ENCODE measurements around the gene CMTM1. TPM values are rescaled to one million over a fixed set of nuclear protein-coding genes. Genes with fewer than 3 reads are reported as not detected.
"Not testable (repeated sequence)": the region's sequence is repeated elsewhere in the genome, so short reads cannot be mapped to it uniquely, and the experiment has no call there.

The CMTM1 gene
- total RNA-seq, 1 donor from 2014 or later: 5.0 TPM

GRCh38 chr16:66608241-66609138, 42.3 kb downstream of the CMTM1 start:
- TF ChIP-seq CTCF (conservative IDR thresholded peaks at IDR 0.05; ENCODE audit: low read depth, low read length): peak; percentile 94
- no peak overlapping the region for H3K4me3 ChIP-seq (ENCODE audit: low read depth, low read length)
- DNase-seq (ENCODE audit: low read depth): peak; percentile 45

GRCh38 chr16:66609139-66609510, 42.9 kb downstream of the CMTM1 start:
- H3K4me3 ChIP-seq (ENCODE audit: low read depth, low read length): no peak overlapping the region
- DNase-seq (ENCODE audit: low read depth): no peak
- TF ChIP-seq CTCF (conservative IDR thresholded peaks at IDR 0.05; ENCODE audit: low read depth, low read length): no peak

GRCh38 chr16:66610111-66610820, 44.0 kb downstream of the CMTM1 start:
- no peak overlapping the region for H3K4me3 ChIP-seq (ENCODE audit: low read depth, low read length)
- no peak for DNase-seq (ENCODE audit: low read depth)
- no peak for TF ChIP-seq CTCF (conservative IDR thresholded peaks at IDR 0.05; ENCODE audit: low read depth, low read length)

- DNase-seq (ENCODE audit: low read depth); H3K4me3 ChIP-seq (ENCODE audit: low read depth, low read length): not testable (repeated sequence)
These were observed 45.7 kb downstream of the CMTM1 start for GRCh38 chr16:66611911-66612310.

GRCh38 chr16:66612422-66612821, 46.2 kb downstream of the CMTM1 start:
- no peak overlapping the region for H3K4me3 ChIP-seq (ENCODE audit: low read depth, low read length)
- TF ChIP-seq CTCF (conservative IDR thresholded peaks at IDR 0.05; ENCODE audit: low read depth, low read length): no peak
- DNase-seq (ENCODE audit: low read depth): no peak

GRCh38 chr16:66614161-66614802, 48.0 kb downstream of the CMTM1 start:
- H3K4me3 ChIP-seq (ENCODE audit: low read depth, low read length): no peak overlapping the region
- TF ChIP-seq CTCF (conservative IDR thresholded peaks at IDR 0.05; ENCODE audit: low read depth, low read length): no peak
- no peak for DNase-seq (ENCODE audit: low read depth)

- no peak for DNase-seq (ENCODE audit: low read depth)
- TF ChIP-seq CTCF (conservative IDR thresholded peaks at IDR 0.05; ENCODE audit: low read depth, low read length): no peak
- no peak overlapping the region for H3K4me3 ChIP-seq (ENCODE audit: low read depth, low read length)
These were observed 49.9 kb downstream of the CMTM1 start for GRCh38 chr16:66616169-66616568.
